CD8-positive, alpha-beta memory T cell (primary cell): ENCODE data around the gene ARMC2. TPM values are rescaled to one million over a fixed set of nuclear protein-coding genes. Genes with fewer than 3 reads are reported as not detected.

Source experiments
- CTCF ChIA-PET: fragments of 350-600 bp; sonication (Branson Sonifier 250); formaldehyde crosslinking; loops from one replicate; lab custom pipeline; 2021; ENCODE audit warnings: antibody characterized with exemption; lab: Charles Lee
- POLR2A ChIA-PET: fragments of 350-600 bp; sonication (Branson Sonifier 250); formaldehyde crosslinking; loops from one replicate; lab custom pipeline; 2021; ENCODE audit warnings: antibody characterized with exemption; lab: Charles Lee
- DNase-seq, 5 donors: peaks; one replicate each; pipeline versions ENCODE4 v3.0.0 to v3.0.0-alpha.2; 2020 to 2022; ENCODE audit warnings: mixed read lengths in 1 of 5
- H3K27ac ChIP-seq: one replicate; pipeline ENCODE4 v1.7.0; 2013; ENCODE audit warnings: low read depth, mild to moderate bottlenecking, low read length, moderate library complexity
- H3K27me3 ChIP-seq: 2 replicates; pipeline ENCODE4 v1.7.0; 2013; ENCODE audit warnings: low read length, mild to moderate bottlenecking; ENCODE audit not compliant: insufficient read depth, poor library complexity, severe bottlenecking
- H3K36me3 ChIP-seq: 2 replicates; pipeline ENCODE4 v1.7.0; 2013; ENCODE audit warnings: mild to moderate bottlenecking, low read length, moderate library complexity; ENCODE audit not compliant: insufficient read depth
- H3K4me1 ChIP-seq: 2 replicates; pipeline ENCODE4 v1.7.0; 2013; ENCODE audit warnings: mild to moderate bottlenecking, low read length, moderate library complexity; ENCODE audit not compliant: insufficient read depth
- H3K4me3 ChIP-seq: 2 replicates; pipeline ENCODE4 v1.7.0; 2013; ENCODE audit warnings: mild to moderate bottlenecking, low read length
- H3K9me3 ChIP-seq: 2 replicates; pipeline ENCODE4 v1.7.0; 2013; ENCODE audit warnings: mild to moderate bottlenecking, low read length
- H3K27ac Mint-ChIP-seq, 8 donors: one replicate each; pipeline ENCODE4 v1.8.0; 2020 to 2021; ENCODE audit warnings: mixed read lengths in 8 of 8, mild to moderate bottlenecking in 6 of 8, inconsistent platforms in 3 of 8, moderate library complexity in 3 of 8
- H3K27me3 Mint-ChIP-seq, 2 donors: one replicate each; pipeline ENCODE4 v1.8.0; 2020 to 2021; ENCODE audit warnings: mixed read lengths in 2 of 2, mild to moderate bottlenecking in 1 of 2, moderate library complexity in 1 of 2
- H3K36me3 Mint-ChIP-seq, 3 donors: one replicate each; pipeline ENCODE4 v1.8.0; 2020 to 2021; ENCODE audit warnings: mixed read lengths in 3 of 3, inconsistent platforms in 1 of 3, mild to moderate bottlenecking in 1 of 3
- H3K4me1 Mint-ChIP-seq, 3 donors: one replicate each; pipeline ENCODE4 v1.8.0; 2020 to 2021; ENCODE audit warnings: mixed read lengths in 3 of 3, inconsistent platforms in 1 of 3, mild to moderate bottlenecking in 1 of 3
- H3K4me3 Mint-ChIP-seq, 7 donors: one replicate each; pipeline ENCODE4 v1.8.0; 2020 to 2021; ENCODE audit warnings: mixed read lengths in 7 of 7, mild to moderate bottlenecking in 6 of 7, moderate library complexity in 4 of 7, inconsistent platforms in 2 of 7
- H3K9me3 Mint-ChIP-seq, 5 donors: one replicate each; pipeline ENCODE4 v1.8.0; 2020 to 2022; ENCODE audit warnings: mixed read lengths in 5 of 5, mild to moderate bottlenecking in 3 of 5, moderate library complexity in 2 of 5, inconsistent platforms in 1 of 5
- polyA plus RNA-seq: library from polyadenylated mRNA; unstranded; fragments of 300-500 nt; fragmentation: Illumina TruSeq; gene quantifications from one replicate; pipeline ENCODE4 v1.2.3, GENCODE V29; 2021
- total RNA-seq, 2 experiments: library from RNA; stranded (reverse); gene quantifications; one replicate each; pipeline ENCODE4 v1.2.3, GENCODE V29; 2021

ARMC2 gene
- total and polyA plus RNA-seq, 3 experiments from 2014 or later: 6.1 to 6.7 (median 6.2) TPM

DNA sequence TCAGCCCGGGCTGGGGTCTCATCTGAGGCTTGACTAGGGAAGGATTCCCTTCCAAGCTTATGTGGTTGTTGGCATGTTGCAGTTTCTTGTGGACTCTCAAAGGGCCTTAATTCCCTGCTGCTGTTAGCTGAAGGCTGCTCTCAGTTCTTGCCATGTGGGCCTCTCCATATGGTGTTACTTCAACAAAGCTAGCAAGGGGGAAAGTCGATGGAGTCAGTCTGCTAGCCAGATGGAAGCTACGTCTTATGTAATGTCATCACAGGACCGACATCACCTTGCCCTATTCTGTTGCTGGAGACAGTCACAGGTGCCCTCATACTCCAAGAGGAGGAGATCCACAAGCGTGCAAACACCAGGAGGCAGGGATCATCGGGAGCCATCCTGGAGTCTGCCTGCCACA, 43.3 kb upstream of the ARMC2 start:
- Histone ChIP-seq H3K9me3 (no peaks in the 10 kb centered on the region), H3K4me1 (no peaks in the 10 kb centered on the region), H3K27ac (no peak overlapping the region), H3K4me3 (no peak overlapping the region), H3K27me3 (no peaks in the 10 kb centered on the region), H3K36me3 (no peaks in the 10 kb centered on the region)
- DNase-seq: no peak
- Mint-ChIP-seq H3K4me3 (no peak overlapping the region), H3K36me3 (no peaks in the 10 kb centered on the region), H3K4me1 (peaks cover 14 to 24% (median 23%) of the 10 kb centered on the region in 3 donors), H3K27ac (peak overlapping the region in 2 of 8 donors; percentile 0 to 38), H3K27me3 (no peaks in the 10 kb centered on the region), H3K9me3 (no peaks in the 10 kb centered on the region)
- CTCF ChIA-PET: interaction anchor here (1.2 kb wide), 1 partner anchor 17 kb away, joined by 3 read pairs; no protein-coding TSS in a partner anchor
- POLR2A ChIA-PET: no interaction called here

DNA sequence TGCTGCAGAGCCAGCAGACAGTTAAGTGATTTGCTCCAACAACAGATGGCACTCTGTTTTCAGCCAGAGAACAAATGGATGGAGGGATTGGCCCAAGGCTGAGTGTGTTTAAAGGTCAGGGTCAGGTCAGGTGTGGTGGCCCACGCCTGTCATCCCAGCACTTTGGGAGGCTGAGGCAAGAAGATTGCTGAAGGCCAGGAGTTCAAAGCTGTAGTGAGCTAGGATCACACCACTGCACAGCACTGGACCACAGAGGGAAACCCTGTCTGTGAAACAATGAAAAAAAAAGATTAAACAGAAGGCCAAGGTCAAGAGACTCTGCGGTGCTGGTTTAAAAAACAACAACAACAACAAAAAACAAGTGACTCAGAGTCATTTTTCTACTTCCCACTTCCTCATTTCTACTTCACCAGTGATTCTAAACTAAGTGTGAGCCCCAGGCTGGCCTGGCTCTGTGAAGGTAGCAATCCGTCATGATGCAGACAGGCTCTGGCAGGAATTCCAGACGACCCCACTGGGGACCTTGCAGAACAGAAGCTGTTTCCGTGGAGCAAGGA, 42.5 kb upstream of the ARMC2 start:
- Histone ChIP-seq H3K27me3 (no peaks in the 10 kb centered on the region), H3K36me3 (no peaks in the 10 kb centered on the region), H3K9me3 (no peaks in the 10 kb centered on the region), H3K4me3 (no peak overlapping the region), H3K27ac (no peak overlapping the region), H3K4me1 (no peaks in the 10 kb centered on the region)
- Mint-ChIP-seq H3K36me3 (no peaks in the 10 kb centered on the region), H3K27me3 (peaks cover 0 to 1% of the 10 kb centered on the region in 2 donors), H3K27ac (peak overlapping the region in 2 of 8 donors; percentile 19 to 26), H3K9me3 (no peaks in the 10 kb centered on the region), H3K4me3 (no peak overlapping the region), H3K4me1 (peaks cover 8 to 19% (median 17%) of the 10 kb centered on the region in 3 donors)
- CTCF ChIA-PET: interaction anchor here (1.2 kb wide), 1 partner anchor 18 kb away, joined by 3 read pairs; no protein-coding TSS in a partner anchor
- POLR2A ChIA-PET: interaction anchor here (0.6 kb wide), 1 partner anchor 982 kb away, joined by 3 read pairs; the partner anchor contains the start of gene SCML4
- no peak for DNase-seq

DNA sequence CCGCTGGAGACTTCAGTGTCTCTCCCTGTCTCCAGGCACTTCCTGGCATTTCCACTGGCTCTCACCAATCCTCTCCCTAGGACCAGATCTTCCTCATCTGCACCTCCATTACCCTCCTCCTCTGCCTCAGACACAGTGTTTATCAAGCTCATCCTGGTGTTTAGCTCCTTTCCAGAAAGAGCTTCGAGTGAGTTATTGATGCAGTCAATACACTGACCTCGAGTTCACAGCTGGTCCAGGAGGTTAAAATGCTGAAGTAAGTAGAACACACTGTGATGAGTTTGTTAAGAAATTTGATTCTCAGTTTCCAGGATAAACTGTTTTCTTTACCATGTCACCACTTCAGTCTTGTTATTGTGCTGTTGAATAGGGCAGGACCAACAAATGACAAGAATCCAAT, 42.1 kb upstream of the ARMC2 start:
- Histone ChIP-seq H3K36me3 (no peaks in the 10 kb centered on the region), H3K9me3 (no peaks in the 10 kb centered on the region), H3K27me3 (no peaks in the 10 kb centered on the region), H3K4me3 (no peak overlapping the region), H3K27ac (no peak overlapping the region), H3K4me1 (no peaks in the 10 kb centered on the region)
- DNase-seq: no peak
- ChIA-PET CTCF (no interaction called here), POLR2A (interaction anchor here (0.6 kb wide), 1 partner anchor 982 kb away, joined by 3 read pairs; the partner anchor contains the start of gene SCML4)
- H3K27ac Mint-ChIP-seq: peak overlapping the region in 1 of 8 donors; percentile 19
- no peak overlapping the region for H3K4me3 Mint-ChIP-seq
- H3K9me3 Mint-ChIP-seq: no peaks in the 10 kb centered on the region
- H3K4me1 Mint-ChIP-seq: peaks cover 8 to 15% (median 13%) of the 10 kb centered on the region in 3 donors
- H3K27me3 Mint-ChIP-seq: peaks cover 0 to 1% of the 10 kb centered on the region in 2 donors
- no peaks in the 10 kb centered on the region for H3K36me3 Mint-ChIP-seq

DNA sequence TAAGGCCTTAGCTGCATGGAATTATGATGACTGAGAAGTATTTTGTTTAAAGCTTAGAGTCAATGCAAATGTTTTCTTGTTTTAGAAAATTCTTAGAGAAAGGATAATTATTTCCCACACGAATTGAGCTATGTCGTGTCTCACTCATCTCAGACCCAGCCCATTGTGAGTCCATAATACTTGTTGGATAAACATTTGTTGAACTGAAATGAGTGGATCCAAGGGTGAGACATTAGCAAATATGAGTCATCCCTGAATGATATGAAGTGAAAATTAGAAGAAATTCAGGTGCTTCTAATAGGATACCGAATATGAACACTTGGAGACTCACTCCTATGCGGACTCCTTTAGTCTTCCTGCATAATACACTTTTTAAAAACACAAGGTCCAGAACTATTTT, 41.6 kb upstream of the ARMC2 start:
- Mint-ChIP-seq H3K4me1 (peaks cover 5 to 12% (median 9%) of the 10 kb centered on the region in 3 donors), H3K4me3 (no peak overlapping the region), H3K27me3 (peaks cover 0 to 1% of the 10 kb centered on the region in 2 donors), H3K27ac (no peak overlapping the region), H3K36me3 (no peaks in the 10 kb centered on the region), H3K9me3 (no peaks in the 10 kb centered on the region)
- no peak for DNase-seq
- Histone ChIP-seq H3K27me3 (no peaks in the 10 kb centered on the region), H3K4me1 (no peaks in the 10 kb centered on the region), H3K4me3 (no peak overlapping the region), H3K27ac (no peak overlapping the region), H3K36me3 (no peaks in the 10 kb centered on the region), H3K9me3 (no peaks in the 10 kb centered on the region)
- CTCF ChIA-PET: no interaction called here
- POLR2A ChIA-PET: no interaction called here

DNA sequence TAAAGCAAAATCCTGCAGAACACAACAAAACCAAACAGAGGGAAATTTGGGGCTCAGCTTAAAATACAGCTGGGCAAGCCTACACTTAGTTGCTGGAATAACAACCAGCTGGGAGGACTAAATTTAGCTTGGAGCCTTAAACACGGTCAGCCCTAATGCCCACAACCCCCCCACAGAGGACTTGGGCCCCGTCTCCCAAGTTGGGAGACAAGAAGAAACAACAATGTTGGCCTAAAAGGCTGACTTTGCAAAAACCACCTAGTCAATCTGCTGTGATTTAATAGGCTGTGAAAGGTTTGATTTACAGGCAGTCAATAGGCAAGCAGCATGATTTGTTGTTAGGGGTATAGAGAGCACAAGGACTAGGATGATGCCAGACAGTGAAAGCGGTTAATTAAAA, 40.3 kb upstream of the ARMC2 start:
- no peak for DNase-seq
- Histone ChIP-seq H3K27ac (no peak overlapping the region), H3K4me3 (no peak overlapping the region), H3K36me3 (no peaks in the 10 kb centered on the region), H3K9me3 (no peaks in the 10 kb centered on the region), H3K27me3 (no peaks in the 10 kb centered on the region), H3K4me1 (no peaks in the 10 kb centered on the region)
- Mint-ChIP-seq H3K27me3 (peaks cover 0 to 1% of the 10 kb centered on the region in 2 donors), H3K4me3 (no peak overlapping the region), H3K36me3 (no peaks in the 10 kb centered on the region), H3K4me1 (peaks cover 3 to 8% (median 6%) of the 10 kb centered on the region in 3 donors), H3K9me3 (no peaks in the 10 kb centered on the region), H3K27ac (no peak overlapping the region)
- CTCF ChIA-PET: no interaction called here
- POLR2A ChIA-PET: no interaction called here

DNA sequence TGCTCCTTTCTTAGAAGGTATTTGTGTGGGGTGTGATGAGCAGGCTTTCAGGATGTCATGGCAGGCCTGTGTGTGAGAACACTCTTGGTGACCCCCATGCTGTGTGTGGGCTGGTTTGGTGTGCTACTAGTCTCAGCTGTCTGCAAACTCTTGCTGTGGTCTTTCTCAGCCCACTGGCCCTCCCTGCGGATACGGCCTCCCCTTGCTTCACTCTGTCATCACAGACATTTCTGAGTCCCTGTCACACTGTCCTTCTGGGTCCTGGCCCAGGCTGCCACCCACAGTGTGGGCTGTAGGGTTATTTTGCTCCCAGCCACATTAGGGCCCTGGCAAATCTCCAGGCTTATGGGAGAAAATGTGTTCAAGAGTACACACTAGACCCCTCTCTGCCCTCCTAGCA, 39.0 kb upstream of the ARMC2 start:
- Mint-ChIP-seq H3K27ac (peak overlapping the region in 1 of 8 donors; percentile 29), H3K9me3 (peaks cover 0 to 2% (median under 1%) of the 10 kb centered on the region in 5 donors), H3K4me1 (peaks cover 3 to 8% (median 6%) of the 10 kb centered on the region in 3 donors), H3K27me3 (peaks cover 0 to 1% of the 10 kb centered on the region in 2 donors), H3K36me3 (peaks cover 0 to 4% (median 1%) of the 10 kb centered on the region in 3 donors), H3K4me3 (no peak overlapping the region)
- H3K9me3 ChIP-seq: no peaks in the 10 kb centered on the region
- no peaks in the 10 kb centered on the region for H3K36me3 ChIP-seq
- no peak overlapping the region for H3K27ac ChIP-seq
- H3K4me1 ChIP-seq: no peaks in the 10 kb centered on the region
- CTCF ChIA-PET: no interaction called here
- DNase-seq: no peak
- POLR2A ChIA-PET: no interaction called here
- H3K4me3 ChIP-seq: no peak overlapping the region
- H3K27me3 ChIP-seq: no peaks in the 10 kb centered on the region

DNA sequence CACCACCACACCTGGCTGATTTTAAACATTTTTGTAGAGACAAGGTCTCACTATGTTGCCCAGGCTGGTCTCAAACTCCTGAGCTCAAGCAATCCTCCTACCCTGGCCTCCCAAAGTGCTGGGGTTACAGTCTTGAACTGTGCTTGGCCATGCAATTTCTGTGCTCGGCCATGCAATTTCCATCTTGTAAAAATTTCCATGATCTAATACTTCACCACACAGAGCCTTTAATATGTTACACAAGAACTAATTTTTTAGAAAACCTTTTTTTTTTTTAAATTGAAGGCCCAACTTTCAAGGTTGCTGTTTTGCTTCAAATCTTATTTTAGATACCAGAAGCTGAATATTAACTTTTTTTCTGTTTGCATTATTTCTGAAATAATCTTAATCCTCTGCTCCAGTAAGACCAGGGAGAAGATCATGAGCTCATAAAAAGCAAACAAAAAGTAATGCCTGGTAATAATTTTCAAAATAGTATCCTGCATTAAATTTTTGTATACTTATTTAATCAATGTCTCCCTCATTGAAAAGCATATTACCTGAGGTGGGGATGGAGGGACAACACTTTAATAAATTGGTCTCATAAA, 38.1 kb upstream of the ARMC2 start:
- H3K36me3 ChIP-seq: no peaks in the 10 kb centered on the region
- H3K4me3 Mint-ChIP-seq: no peak overlapping the region
- peak overlapping the region in 3 of 8 donors; percentile 42 to 67 (median 56) for H3K27ac Mint-ChIP-seq
- H3K4me3 ChIP-seq: no peak overlapping the region
- peaks cover 2 to 8% (median 6%) of the 10 kb centered on the region in 3 donors for H3K4me1 Mint-ChIP-seq
- no peaks in the 10 kb centered on the region for H3K4me1 ChIP-seq
- H3K27me3 Mint-ChIP-seq: peaks cover 0 to 4% of the 10 kb centered on the region in 2 donors
- H3K9me3 Mint-ChIP-seq: peaks cover 0 to 2% (median 2%) of the 10 kb centered on the region in 5 donors
- H3K27me3 ChIP-seq: no peaks in the 10 kb centered on the region
- peaks cover 0 to 4% (median 1%) of the 10 kb centered on the region in 3 donors for H3K36me3 Mint-ChIP-seq
- no peaks in the 10 kb centered on the region for H3K9me3 ChIP-seq
- ChIA-PET POLR2A (no interaction called here), CTCF (no interaction called here)
- no peak for DNase-seq
- H3K27ac ChIP-seq: no peak overlapping the region

DNA sequence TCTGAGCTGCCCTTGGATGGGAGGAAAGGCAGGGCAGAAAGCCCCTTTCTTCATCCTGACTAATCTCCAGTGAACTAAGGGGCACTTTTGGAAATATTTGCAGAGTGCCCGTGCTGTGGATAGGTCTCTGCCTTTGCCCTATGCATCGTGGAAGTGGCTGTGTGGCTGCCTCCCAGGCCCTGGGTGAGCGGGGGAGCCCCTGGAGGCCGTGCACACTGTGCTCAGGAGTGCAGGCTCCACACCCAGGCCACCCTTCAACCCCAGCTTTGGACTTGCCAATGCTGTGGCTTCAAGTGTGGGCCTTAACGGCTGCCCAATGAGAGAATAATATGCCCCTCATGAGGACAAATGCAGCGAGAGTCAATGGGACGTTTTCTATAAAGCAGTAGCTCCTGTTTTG, 36.7 kb upstream of the ARMC2 start:
- Histone ChIP-seq H3K9me3 (no peaks in the 10 kb centered on the region), H3K4me1 (no peaks in the 10 kb centered on the region), H3K27ac (no peak overlapping the region), H3K27me3 (no peaks in the 10 kb centered on the region), H3K36me3 (no peaks in the 10 kb centered on the region), H3K4me3 (no peak overlapping the region)
- no peak overlapping the region for H3K27ac Mint-ChIP-seq
- H3K9me3 Mint-ChIP-seq: peaks cover 0 to 7% (median 4%) of the 10 kb centered on the region in 5 donors
- ChIA-PET CTCF (interaction anchor here (1.2 kb wide), 1 partner anchor 10 kb away, joined by 3 read pairs; no protein-coding TSS in a partner anchor), POLR2A (no interaction called here)
- H3K4me1 Mint-ChIP-seq: no peaks in the 10 kb centered on the region
- H3K27me3 Mint-ChIP-seq: peaks cover 0 to 6% of the 10 kb centered on the region in 2 donors
- no peak for DNase-seq
- H3K36me3 Mint-ChIP-seq: peaks cover 0 to 16% (median 1%) of the 10 kb centered on the region in 3 donors
- H3K4me3 Mint-ChIP-seq: no peak overlapping the region
